ENCODE measurements around the gene MAS1L. TPM values are rescaled to one million over a fixed set of nuclear protein-coding genes. Genes with fewer than 3 reads are reported as not detected.

Gene MAS1L, protein sequence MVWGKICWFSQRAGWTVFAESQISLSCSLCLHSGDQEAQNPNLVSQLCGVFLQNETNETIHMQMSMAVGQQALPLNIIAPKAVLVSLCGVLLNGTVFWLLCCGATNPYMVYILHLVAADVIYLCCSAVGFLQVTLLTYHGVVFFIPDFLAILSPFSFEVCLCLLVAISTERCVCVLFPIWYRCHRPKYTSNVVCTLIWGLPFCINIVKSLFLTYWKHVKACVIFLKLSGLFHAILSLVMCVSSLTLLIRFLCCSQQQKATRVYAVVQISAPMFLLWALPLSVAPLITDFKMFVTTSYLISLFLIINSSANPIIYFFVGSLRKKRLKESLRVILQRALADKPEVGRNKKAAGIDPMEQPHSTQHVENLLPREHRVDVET
- under 1 TPM in 1 of 4 donors, not detected in 3; 0.42 TPM for total RNA-seq

DNA sequence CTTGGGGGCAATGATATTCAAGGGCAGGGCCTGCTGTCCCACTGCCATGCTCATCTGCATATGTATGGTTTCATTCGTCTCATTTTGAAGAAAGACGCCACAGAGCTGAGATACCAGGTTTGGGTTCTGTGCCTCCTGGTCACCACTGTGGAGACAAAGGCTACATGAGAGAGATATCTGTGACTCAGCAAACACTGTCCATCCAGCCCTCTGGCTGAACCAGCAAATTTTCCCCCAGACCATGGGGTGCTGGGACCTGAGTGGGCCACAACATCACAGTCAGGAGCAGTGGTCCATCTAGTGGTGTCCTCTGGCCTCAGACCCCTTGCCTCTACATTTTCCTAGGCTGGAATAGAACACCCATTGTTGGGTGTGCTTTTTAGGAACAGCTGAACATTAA is at the start of gene MAS1L:
TSS of gene MAS1L (minus strand) at position 297 of the 400 bp plus-strand sequence. CDS start at position 243, 54 bp downstream.
- Histone ChIP-seq H3K4me1 (no peaks in the 10 kb centered on the region), H3K27ac (no peak within 1 kb of the TSS), H3K4me3 (no peak within 1 kb of the TSS), H3K9me3 (peaks cover 0 to under 1% (median 0%) of the 10 kb centered on the region in 4 donors), H3K27me3 (no peaks in the 10 kb centered on the region), H3K36me3 (no peaks in the 10 kb centered on the region)
- TF ChIP-seq POLR2A (IDR thresholded peaks at IDR 0.05) (no peak), EP300 (IDR thresholded peaks at IDR 0.05) (no peak)
- TF ChIP-seq, protein P1, sequence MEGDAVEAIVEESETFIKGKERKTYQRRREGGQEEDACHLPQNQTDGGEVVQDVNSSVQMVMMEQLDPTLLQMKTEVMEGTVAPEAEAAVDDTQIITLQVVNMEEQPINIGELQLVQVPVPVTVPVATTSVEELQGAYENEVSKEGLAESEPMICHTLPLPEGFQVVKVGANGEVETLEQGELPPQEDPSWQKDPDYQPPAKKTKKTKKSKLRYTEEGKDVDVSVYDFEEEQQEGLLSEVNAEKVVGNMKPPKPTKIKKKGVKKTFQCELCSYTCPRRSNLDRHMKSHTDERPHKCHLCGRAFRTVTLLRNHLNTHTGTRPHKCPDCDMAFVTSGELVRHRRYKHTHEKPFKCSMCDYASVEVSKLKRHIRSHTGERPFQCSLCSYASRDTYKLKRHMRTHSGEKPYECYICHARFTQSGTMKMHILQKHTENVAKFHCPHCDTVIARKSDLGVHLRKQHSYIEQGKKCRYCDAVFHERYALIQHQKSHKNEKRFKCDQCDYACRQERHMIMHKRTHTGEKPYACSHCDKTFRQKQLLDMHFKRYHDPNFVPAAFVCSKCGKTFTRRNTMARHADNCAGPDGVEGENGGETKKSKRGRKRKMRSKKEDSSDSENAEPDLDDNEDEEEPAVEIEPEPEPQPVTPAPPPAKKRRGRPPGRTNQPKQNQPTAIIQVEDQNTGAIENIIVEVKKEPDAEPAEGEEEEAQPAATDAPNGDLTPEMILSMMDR (IDR thresholded peaks at IDR 0.05), result no peak
- WGBS, 2 donors, result 69 to 76% methylated on average over 2 of the region's 2 CpGs
- DNase-seq (ENCODE audit: low spot score in 2 of 2), result no peak

DNA sequence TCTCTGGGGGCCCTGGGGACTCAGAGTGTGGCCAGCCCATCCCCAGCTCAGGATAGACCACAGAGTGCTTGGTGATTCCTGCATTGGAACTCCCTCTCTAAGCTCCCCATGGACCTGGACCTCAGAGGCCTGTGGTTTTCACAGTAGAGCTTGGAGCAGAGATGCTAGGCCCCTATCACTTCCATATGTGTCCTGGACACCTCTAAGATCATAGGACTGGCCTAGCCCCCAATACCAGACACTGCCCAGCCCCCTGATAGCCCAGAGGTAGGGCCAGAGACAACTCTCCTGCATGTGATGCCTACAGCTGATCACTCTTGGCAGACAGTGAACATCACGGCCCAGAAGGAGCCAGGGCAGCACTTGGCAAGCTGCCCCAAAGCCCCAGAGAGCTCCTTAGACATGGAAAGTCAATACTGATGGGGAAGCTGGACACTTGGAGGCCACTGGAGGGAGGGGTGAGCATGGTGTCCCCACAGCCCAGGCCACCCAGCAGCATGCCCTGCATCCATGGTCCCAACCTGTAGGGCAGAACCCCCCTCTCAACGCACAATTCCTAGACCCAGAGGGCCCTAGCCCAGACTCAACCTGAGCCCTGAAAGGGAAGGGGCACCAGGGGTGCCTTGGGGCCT is 44.7 kb upstream of the MAS1L start:
- WGBS, 2 donors, result 67 to 71% methylated on average over 1 to 2 of the region's 2 CpGs

DNA sequence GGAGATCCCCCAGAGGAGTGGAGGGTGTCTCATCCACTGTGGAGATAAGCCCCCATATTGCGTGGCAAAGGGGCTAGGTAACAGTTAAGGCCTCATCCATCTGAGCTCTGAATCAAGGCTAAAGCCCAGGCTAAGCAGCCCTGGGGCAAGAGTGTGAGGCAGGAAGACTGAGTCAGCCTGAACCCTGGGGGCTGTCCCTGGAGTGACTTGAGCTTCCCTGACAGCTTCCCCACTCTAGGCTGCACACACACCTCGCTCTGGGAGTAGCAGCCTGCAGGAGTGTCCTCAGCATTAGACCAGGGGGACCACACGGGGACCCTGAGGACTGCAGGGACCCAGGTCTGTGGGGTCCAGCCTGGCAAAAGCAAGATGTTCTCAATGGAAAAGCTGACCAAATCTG is 43.9 kb upstream of the MAS1L start:
- H3K4me1 ChIP-seq, result no peaks in the 10 kb centered on the region
- WGBS, 2 donors, result 70 to 80% methylated on average over 2 to 3 of the region's 3 CpGs
- H3K4me3 ChIP-seq, result no peak overlapping the region

More for the DNA sequence above, 44.7 kb upstream of the MAS1L start:
- TF ChIP-seq POLR2A (IDR thresholded peaks at IDR 0.05) (no peak), EP300 (IDR thresholded peaks at IDR 0.05) (no peak)
- TF ChIP-seq, protein P1 (IDR thresholded peaks at IDR 0.05), result no peak
- no peak for DNase-seq (ENCODE audit: low spot score in 2 of 2)
- Histone ChIP-seq H3K4me3 (no peak overlapping the region), H3K9me3 (no peaks in the 10 kb centered on the region), H3K27ac (no peak overlapping the region), H3K27me3 (no peaks in the 10 kb centered on the region), H3K4me1 (no peaks in the 10 kb centered on the region), H3K36me3 (no peaks in the 10 kb centered on the region)

DNA sequence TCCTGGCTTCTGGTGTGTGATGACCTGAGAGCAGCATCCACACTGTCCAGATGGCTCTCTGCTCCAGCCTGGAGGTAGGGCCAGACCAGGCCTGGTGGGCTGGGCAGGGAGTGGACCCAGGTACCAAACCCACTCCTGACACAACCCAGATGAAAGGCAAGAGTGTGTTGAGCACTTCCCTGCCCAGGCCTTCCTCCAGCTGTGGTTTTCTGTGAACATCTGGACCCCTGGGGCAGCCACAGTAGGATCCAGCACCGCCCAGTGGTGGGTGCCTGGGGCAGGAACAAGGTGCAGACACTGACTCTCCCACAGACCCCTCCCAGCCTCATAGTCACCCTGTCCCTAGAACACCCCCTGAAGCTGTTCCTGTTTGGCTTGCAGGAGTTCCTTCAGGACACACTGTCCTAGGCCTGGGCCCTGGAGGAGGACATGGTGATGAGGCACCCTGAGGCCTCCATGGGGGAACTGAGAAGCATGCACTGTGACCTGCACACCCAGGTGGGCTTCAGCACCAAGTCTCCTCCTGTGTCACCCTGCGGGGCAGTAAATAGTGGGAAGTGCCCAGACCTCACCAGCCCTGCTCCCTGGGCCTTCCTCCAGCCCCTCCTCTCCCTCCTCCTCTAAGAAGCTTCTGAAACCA is 43.0 kb upstream of the MAS1L start:
- Histone ChIP-seq H3K36me3 (no peaks in the 10 kb centered on the region), H3K27me3 (no peaks in the 10 kb centered on the region), H3K9me3 (no peaks in the 10 kb centered on the region), H3K27ac (no peak overlapping the region), H3K4me1 (no peaks in the 10 kb centered on the region), H3K4me3 (no peak overlapping the region)
- 83% methylated on average over 2 of the region's 2 CpGs for WGBS, 2 donors
- no peak for DNase-seq (ENCODE audit: low spot score in 2 of 2)
- TF ChIP-seq, protein P1 (IDR thresholded peaks at IDR 0.05), result no peak
- TF ChIP-seq POLR2A (IDR thresholded peaks at IDR 0.05) (no peak), EP300 (IDR thresholded peaks at IDR 0.05) (no peak)

More for the DNA sequence above, 43.9 kb upstream of the MAS1L start:
- Histone ChIP-seq H3K27ac (no peak overlapping the region), H3K36me3 (no peaks in the 10 kb centered on the region), H3K27me3 (no peaks in the 10 kb centered on the region), H3K9me3 (no peaks in the 10 kb centered on the region)
- TF ChIP-seq EP300 (IDR thresholded peaks at IDR 0.05) (no peak), POLR2A (IDR thresholded peaks at IDR 0.05) (no peak)
- TF ChIP-seq, protein P1 (IDR thresholded peaks at IDR 0.05), result no peak
- no peak for DNase-seq (ENCODE audit: low spot score in 2 of 2)

DNA sequence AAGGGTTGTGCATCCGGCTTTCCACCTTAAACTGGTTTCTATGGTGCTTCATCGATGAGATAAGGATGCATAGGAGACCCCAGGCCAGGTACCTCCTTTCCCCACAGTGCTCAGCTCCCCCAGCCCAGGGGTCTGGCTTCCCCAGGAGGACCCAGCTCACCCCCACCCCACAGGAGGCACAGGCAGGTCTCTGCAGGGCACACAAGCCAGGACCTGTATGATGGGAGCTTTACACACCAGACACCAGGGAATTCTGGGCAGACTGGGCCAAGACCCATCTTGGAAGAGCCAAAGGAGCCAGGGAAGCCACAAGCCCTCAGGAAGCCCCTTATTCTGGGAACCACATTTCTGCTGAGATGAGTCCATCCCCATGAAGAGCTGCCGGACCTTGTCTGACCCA is 42.2 kb upstream of the MAS1L start:
- Histone ChIP-seq H3K27ac (no peak overlapping the region), H3K4me3 (no peak overlapping the region), H3K4me1 (no peaks in the 10 kb centered on the region), H3K9me3 (no peaks in the 10 kb centered on the region), H3K27me3 (no peaks in the 10 kb centered on the region), H3K36me3 (no peaks in the 10 kb centered on the region)
- DNase-seq (ENCODE audit: low spot score in 2 of 2), result no peak
- 84 to 94% methylated on average over 3 of the region's 3 CpGs for WGBS, 2 donors
- no peak for TF ChIP-seq EP300 (IDR thresholded peaks at IDR 0.05)
- TF ChIP-seq, protein P1 (IDR thresholded peaks at IDR 0.05), result no peak
- TF ChIP-seq POLR2A (IDR thresholded peaks at IDR 0.05), result no peak

Data from tibial nerve (tissue), 4 donors.